AG04450 (cell line): ENCODE results near the gene SCN10A. TPM values are rescaled to one million over a fixed set of nuclear protein-coding genes. Genes with fewer than 3 reads are reported as not detected.

ENCODE experiments used
- CTCF ChIA-PET: fragments of 300-600, 350-600 bp; formaldehyde crosslinking; extraction: SDS; loops from one replicate; lab custom pipeline; 2022; ENCODE audit warnings: antibody characterized with exemption, inconsistent platforms; lab: Charles Lee
- POLR2A ChIA-PET: fragments of 350-600 bp; formaldehyde crosslinking; extraction: SDS; loops from one replicate; lab custom pipeline; 2021; ENCODE audit warnings: antibody characterized with exemption, inconsistent platforms; lab: Yijun Ruan, JAX
- DNase-seq: peaks from one replicate; pipeline ENCODE4 v3.0.0-alpha.2; 2011; ENCODE audit warnings: low read depth, low spot score
- H3K27ac ChIP-seq: one replicate; pipeline ENCODE4 v1.5.1; 2012; ENCODE audit warnings: low read depth, low read length, control low read depth
- H3K27me3 ChIP-seq: one replicate; pipeline ENCODE4 v1.6.0; 2012; ENCODE audit warnings: low read length; ENCODE audit not compliant: control insufficient read depth, insufficient read depth
- H3K4me3 ChIP-seq: 2 replicates; pipeline ENCODE4 v1.5.1; 2011; ENCODE audit warnings: mild to moderate bottlenecking, low read depth, low read length, control low read depth
- H3K9me3 ChIP-seq: 2 replicates; pipeline ENCODE4 v1.5.1; 2012; ENCODE audit warnings: low read length; ENCODE audit not compliant: control insufficient read depth, insufficient read depth
- CTCF ChIP-seq: IDR thresholded peaks from 2 replicates; pipeline ENCODE4 v1.5.1; 2011; ENCODE audit warnings: low read depth, low read length, control low read depth, inconsistent platforms
- polyA plus RNA-seq: library from polyadenylated mRNA; depleted of rRNA; stranded (reverse); fragments of >200 nt; gene quantifications from 2 replicates; pipeline ENCODE4 v1.2.3, GENCODE V29; 2011

The SCN10A gene
- polyA plus RNA-seq, 1 experiment: not detected

DNA sequence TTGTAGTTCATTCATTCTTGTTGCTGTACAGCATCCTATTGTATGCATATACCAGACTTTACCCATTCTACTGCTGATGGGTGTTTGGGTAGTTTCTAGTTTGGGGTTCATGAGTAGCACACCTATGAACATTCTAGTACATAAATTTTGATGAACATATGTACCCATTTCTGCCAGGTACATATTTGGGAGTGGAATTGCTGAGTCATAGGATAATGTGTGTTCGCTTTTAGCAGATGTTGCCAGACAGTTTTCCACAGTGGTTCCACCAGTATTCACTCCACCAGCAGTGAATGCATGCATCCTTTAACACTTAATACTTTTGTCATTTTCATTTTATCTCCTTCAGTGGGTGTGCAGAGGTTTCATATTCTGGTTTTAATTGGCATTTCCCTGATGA lies 163.1 kb downstream of the SCN10A start:
- no peak for DNase-seq
- Histone ChIP-seq H3K27ac (no peak overlapping the region), H3K27me3 (peaks cover 33% of the 10 kb centered on the region), H3K9me3 (no peaks in the 10 kb centered on the region), H3K4me3 (no peak overlapping the region)
- no peak for TF ChIP-seq CTCF
- CTCF ChIA-PET: interaction anchor here (1.6 to 3.6 kb wide), 4 partner anchors 10 to 346 kb away, joined by 4 to 104 read pairs (median 14); no protein-coding TSS in a partner anchor
- POLR2A ChIA-PET: no interaction called here

- CTCF ChIA-PET: interaction anchor here (0.6 to 3.6 kb wide), 36 partner anchors 9 to 802 kb away, joined by 3 to 104 read pairs (median 4); partner anchors contain the start of gene EXOG
- POLR2A ChIA-PET: no interaction called here
- no peaks in the 10 kb centered on the region for H3K9me3 ChIP-seq
Measured at GRCh38 chr3:38651153-38651789, 164.7 kb downstream of the SCN10A start.

GRCh38 chr3:38650248-38650951 lies 165.6 kb downstream of the SCN10A start:
- no peak for TF ChIP-seq CTCF
- CTCF ChIA-PET: interaction anchor here (0.6 to 3.6 kb wide), 24 partner anchors 8 to 803 kb away, joined by 3 to 104 read pairs (median 5); partner anchors contain the start of gene EXOG
- H3K27me3 ChIP-seq: peaks cover 30% of the 10 kb centered on the region
- DNase-seq: no peak
- no peak overlapping the region for H3K27ac ChIP-seq
- H3K4me3 ChIP-seq: no peak overlapping the region; the same call in 1 of the 2 replicates
- POLR2A ChIA-PET: no interaction called here
- no peaks in the 10 kb centered on the region for H3K9me3 ChIP-seq

More at GRCh38 chr3:38651153-38651789, 164.7 kb downstream of the SCN10A start:
- H3K27ac ChIP-seq: no peak overlapping the region
- TF ChIP-seq CTCF: peak; percentile 98
- peaks cover 30% of the 10 kb centered on the region for H3K27me3 ChIP-seq
- H3K4me3 ChIP-seq: no peak overlapping the region
- DNase-seq: peak; percentile 18

- Histone ChIP-seq H3K4me3 (peak within 1 kb of the TSS; percentile 57), H3K27me3 (peaks cover 33% of the 10 kb centered on the region), H3K27ac (no peak within 1 kb of the TSS), H3K9me3 (no peaks in the 10 kb centered on the region)
- ChIA-PET POLR2A (no interaction called here), CTCF (no interaction called here)
- no peak for DNase-seq
- no peak for TF ChIP-seq CTCF
Measured at GRCh38 chr3:38649500-38650247, 166.3 kb downstream of the SCN10A start, which contains the start of gene SCN5A. Gene SCN5A, minus strand, starts transcription at chr3:38649687. Its CDS starts 16,380 bp downstream, at chr3:38633307.
